ENCODE data around the gene COQ10A. TPM values are rescaled to one million over a fixed set of nuclear protein-coding genes. Genes with fewer than 3 reads are reported as not detected.

COQ10A gene
- total RNA-seq: 14.7 and 15.3 TPM in 2 replicates
- polyA plus RNA-seq: 30.2 and 32.4 TPM in 2 replicates
- 17.9 and 20.5 TPM in 2 replicates for polyA plus RNA-seq (2011; cell fraction: cytosol; rRNA removed)
- polyA plus RNA-seq (2011; cell fraction: nucleus; rRNA removed): 61.0 and 72.5 TPM in 2 replicates
- 10.6 and 14.3 TPM in 2 replicates for polyA plus RNA-seq (2012)
- polyA minus RNA-seq: 16.0 and 19.3 TPM in 2 replicates
- polyA minus RNA-seq (2011; cell fraction: cytosol; rRNA and poly(A)+ RNA removed): 9.3 TPM
- 14.1 and 17.1 TPM in 2 replicates for polyA minus RNA-seq (2011; cell fraction: nucleus; rRNA and poly(A)+ RNA removed)
- percentile 56 among the genes with signal in this experiment for Bru-seq, nascent RNA
- percentile 71 among the genes with signal in this experiment for BruChase-seq, experiment 1, labeled RNA remaining after a 6-hour chase
- percentile 71 among the genes with signal in this experiment for BruChase-seq, experiment 2, labeled RNA remaining after a 2-hour chase
- long read RNA-seq, transcript COQ10A-201 (5 exons, 1,652 nt): major isoform, 15 of 27 reads
- long read RNA-seq, partial matches to known transcripts: 0 of 27 reads
- long read RNA-seq, other reads (novel, unspliced or antisense): 6 of 27 reads

GRCh38 chr12:56266693-56267442 lies at the start of gene COQ10A:
Gene COQ10A (plus strand): TSS chr12:56266942. CDS start chr12:56267119, 177 bp downstream.
- DNase-seq (ENCODE audit: low read depth, low spot score) (peak; percentile 86), FAIRE-seq (peak; percentile 86)
- BruUV-seq (replicated peaks): no TSS peak
- Histone ChIP-seq H3K9ac (replicated peaks; ENCODE audit: extremely low read depth, insufficient read depth, low read length) (peak within 1 kb of the TSS; percentile 69), H3K36me3 (ENCODE audit: control insufficient read depth in 2 of 2, extremely low read depth in 1 of 2, insufficient read depth in 2 of 2, low read length in 2 of 2) (peaks cover 0 to 4% of the 10 kb centered on the region in 2 experiments), H3K79me2 (ENCODE audit: control insufficient read depth, insufficient read depth, low read length) (no peaks in the 10 kb centered on the region), H3K9me1 (replicated peaks; ENCODE audit: control insufficient read depth, extremely low read depth, insufficient read depth, low read length) (no peaks in the 10 kb centered on the region), H3K27me3 (ENCODE audit: control insufficient read depth in 2 of 2, insufficient read depth in 2 of 2, low read length in 2 of 2) (no peaks in the 10 kb centered on the region), H3K4me3 (replicated peaks in 1 of 3; ENCODE audit: insufficient read depth in 1 of 3, low read depth in 1 of 3, low read length in 3 of 3) (peak within 1 kb of the TSS; percentile 25 to 50 (median 43)), H3K9me3 (replicated peaks; ENCODE audit: control insufficient read depth, insufficient read depth, low read length) (no peaks in the 10 kb centered on the region), H3K4me2 (ENCODE audit: insufficient read depth, low read length) (peak within 1 kb of the TSS; percentile 80), H3K4me1 (ENCODE audit: control insufficient read depth, extremely low read depth, insufficient read depth, low read length) (peaks cover 4% of the 10 kb centered on the region), H2AFZ (ENCODE audit: low read depth, low read length) (peak within 1 kb of the TSS; percentile 79), H4K20me1 (replicated peaks; ENCODE audit: control insufficient read depth, extremely low read depth, insufficient read depth, low read length) (no peaks in the 10 kb centered on the region), H3K27ac (ENCODE audit: insufficient read depth, low read depth, low read length) (peak within 1 kb of the TSS; percentile 61)
- TF ChIP-seq JUN (IDR thresholded peaks at IDR 0.05; ENCODE audit: borderline replicate concordance, insufficient read depth, insufficient read length, low read depth) (no peak), POLR2AphosphoS5 (IDR thresholded peaks at IDR 0.05; ENCODE audit: insufficient read depth, low read depth, low read length) (peak; percentile 90), POLR2A (IDR thresholded peaks at IDR 0.05; ENCODE audit: low read depth, low read length) (peak; percentile 90), MAX (IDR thresholded peaks at IDR 0.05; ENCODE audit: insufficient read depth, insufficient read length) (no peak), CTCF (IDR thresholded peaks at IDR 0.05; ENCODE audit: extremely low read depth in 1 of 2, insufficient read depth in 1 of 2, low read depth in 1 of 2, low read length in 2 of 2) (peak; percentile 24 to 60)
- ChIA-PET CTCF (interaction anchor here (0.7 to 3.5 kb wide), 4 partner anchors 9 to 197 kb away, joined by 3 to 27 read pairs (median 8); partner anchors contain the start of genes ANKRD52 and SMARCC2), POLR2A (interaction anchor here (0.8 to 1.6 kb wide), 2 partner anchors 10 to 13 kb away, joined by 3 to 5 read pairs; no protein-coding TSS in a partner anchor)
- dilution Hi-C loops (cut with MboI; ENCODE audit: extremely low pct_ligation_motif_present, low sequenced_read_pairs): no loop called here
- intact Hi-C loops (cut with micrococcal nuclease): loop anchor here (1.0 to 5.0 kb wide), 5 partner anchors 9 to 195 kb away; partner anchors contain the start of genes ANKRD52, CS and NABP2

Data from endothelial cell of umbilical vein (primary cell).